IPS-NIHi11 (cell line): Measurements from ENCODE around the gene LRRC23.

ENCODE experiments used
- DNase-seq: peaks from one replicate; pipeline ENCODE4 v3.0.0; 2012; ENCODE audit warnings: mixed read lengths, low spot score

Gene LRRC23

DNA sequence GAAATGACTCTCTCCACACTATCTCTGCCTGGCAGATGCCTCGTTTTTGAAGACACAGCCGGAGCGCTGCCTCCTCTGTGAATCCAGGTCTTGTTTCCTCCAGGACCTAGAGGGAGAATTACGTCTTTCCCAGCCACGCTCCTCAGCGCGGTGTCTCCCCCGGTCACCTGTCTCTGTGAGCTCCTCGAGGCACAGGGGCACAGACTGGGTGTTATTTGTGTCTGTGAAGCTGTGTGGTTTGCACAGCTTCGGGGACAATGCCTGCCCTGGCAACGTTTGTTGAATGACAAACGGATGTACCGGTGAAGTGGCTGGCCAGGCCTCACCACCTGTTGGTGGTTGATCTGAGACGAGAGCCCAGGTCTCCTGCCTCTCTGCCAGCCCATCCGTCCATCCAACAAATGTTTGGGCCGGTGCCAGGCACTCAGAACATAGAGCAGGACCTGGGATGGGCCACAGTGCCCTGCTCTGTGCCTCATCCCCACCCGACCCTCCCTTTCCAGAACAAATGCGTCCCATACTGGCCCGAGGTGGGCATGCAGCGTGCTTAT, 52.6 kb downstream of the LRRC23 start:
- no peak for DNase-seq

DNA sequence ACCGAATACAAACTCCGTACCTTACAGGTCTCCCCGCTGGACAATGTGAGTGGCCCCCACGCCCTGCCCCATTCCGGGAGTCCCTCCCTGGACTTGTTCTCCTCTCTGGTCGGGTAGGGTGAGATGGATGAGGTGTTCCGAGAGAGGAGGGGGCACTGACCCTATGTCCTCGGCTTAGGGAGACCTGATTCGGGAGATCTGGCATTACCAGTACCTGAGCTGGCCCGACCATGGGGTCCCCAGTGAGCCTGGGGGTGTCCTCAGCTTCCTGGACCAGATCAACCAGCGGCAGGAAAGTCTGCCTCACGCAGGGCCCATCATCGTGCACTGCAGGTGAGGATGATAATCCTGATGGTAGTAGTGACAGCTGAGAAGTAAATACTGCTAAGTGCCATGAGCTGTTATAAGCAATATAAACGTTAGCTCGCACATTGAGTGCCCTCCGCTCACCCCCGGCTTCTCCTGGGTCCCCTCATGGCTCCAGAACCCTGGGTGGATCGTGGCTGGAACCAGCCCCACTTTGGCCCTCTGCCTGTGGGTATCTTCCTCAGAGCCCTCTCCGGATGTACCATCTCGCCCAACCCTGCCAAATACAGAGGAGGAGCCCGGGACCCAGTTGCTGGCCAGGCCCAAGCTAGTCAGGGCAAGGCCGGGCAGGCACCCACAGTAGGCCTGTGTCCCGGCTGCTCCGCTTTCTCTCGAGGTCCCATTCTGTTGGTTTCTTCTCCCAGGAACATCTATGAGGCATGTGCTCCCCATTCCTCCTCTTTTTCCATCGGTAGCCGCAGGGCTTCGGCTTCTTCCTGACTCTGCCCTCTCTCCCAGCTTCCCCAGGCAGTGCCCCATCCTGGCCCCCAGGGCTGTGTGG, 53.4 kb downstream of the LRRC23 start:
- no peak for DNase-seq

DNA sequence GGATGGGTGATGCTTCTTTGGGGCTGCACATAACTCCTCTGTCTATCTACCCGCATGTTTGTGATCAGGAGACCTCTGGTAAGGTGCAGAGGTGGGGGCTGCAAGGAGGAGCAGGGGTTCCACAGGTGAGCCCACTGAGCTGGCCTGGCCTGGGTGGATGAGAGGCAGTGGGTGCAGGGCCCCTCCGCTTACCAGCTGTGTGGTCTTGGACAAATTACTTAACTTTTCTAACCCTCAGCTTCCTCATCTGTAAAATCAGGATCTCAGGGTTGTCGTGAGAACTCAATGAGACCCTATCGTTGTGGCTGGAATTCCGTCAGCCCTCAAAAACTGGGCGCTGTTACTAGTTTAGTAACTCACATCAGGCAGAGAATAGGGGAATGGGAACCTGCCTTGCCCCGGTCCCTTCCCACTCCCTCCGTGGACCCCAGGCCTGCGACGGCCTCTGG, 54.0 kb downstream of the LRRC23 start:
- no peak for DNase-seq

GRCh38 chr12:6959058-6959804, 54.6 kb downstream of the LRRC23 start:
- DNase-seq: no peak

- DNase-seq: no peak
Measured at GRCh38 chr12:6959805-6960592, 55.4 kb downstream of the LRRC23 start.

DNA sequence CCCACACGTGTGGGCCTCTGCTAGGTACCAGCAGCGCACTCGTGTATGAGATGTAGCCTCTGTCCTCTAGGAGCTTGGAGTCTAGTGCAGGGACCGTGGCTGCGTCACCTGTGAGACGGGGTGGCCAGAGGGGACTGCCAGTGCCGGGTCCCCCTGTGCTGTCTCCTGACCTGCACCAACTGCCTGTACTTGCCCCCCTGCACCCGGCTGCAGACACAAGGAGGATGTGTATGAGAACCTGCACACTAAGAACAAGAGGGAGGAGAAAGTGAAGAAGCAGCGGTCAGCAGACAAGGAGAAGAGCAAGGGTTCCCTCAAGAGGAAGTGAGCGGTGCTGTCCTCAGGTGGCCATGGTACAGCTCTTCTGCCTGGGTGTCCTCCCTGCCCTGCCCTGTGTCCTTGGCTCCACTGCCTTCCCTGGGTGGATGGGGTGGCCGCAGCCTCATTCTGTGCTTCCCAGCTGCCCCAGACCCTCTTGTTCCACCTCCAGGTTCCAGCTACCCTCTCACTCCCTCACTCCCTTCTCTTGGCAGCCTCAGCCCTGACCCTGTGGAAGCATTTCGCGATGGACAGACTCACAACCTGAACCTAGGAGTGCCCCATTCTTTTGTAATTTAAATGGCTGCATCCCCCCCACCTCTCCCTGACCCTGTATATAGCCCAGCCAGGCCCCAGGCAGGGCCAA, 56.1 kb downstream of the LRRC23 start:
- DNase-seq: no peak

DNA sequence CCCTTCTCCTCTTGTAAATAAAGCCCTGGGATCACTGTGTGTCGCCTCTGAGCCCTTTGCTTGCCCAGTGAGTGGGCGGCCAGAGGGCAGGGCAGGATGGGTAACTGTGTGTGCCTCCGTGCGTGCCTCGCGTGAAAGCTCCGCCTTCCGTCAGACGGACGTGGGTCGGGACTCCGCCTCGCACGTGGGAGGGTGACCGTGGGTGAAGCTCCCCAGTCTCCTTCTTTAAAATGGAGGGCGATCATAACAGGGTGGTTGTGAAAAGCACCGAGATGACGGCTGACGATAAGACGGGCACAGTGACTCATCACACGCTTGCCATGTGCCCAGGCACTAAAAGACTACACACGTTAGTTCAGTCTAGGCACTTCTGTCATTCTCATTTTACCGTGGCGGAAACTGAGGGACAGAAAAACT, 56.7 kb downstream of the LRRC23 start:
- peak; percentile 37 for DNase-seq

GRCh38 chr12:6961695-6962284, 57.2 kb downstream of the LRRC23 start:
- DNase-seq: peak; percentile 87

DNA sequence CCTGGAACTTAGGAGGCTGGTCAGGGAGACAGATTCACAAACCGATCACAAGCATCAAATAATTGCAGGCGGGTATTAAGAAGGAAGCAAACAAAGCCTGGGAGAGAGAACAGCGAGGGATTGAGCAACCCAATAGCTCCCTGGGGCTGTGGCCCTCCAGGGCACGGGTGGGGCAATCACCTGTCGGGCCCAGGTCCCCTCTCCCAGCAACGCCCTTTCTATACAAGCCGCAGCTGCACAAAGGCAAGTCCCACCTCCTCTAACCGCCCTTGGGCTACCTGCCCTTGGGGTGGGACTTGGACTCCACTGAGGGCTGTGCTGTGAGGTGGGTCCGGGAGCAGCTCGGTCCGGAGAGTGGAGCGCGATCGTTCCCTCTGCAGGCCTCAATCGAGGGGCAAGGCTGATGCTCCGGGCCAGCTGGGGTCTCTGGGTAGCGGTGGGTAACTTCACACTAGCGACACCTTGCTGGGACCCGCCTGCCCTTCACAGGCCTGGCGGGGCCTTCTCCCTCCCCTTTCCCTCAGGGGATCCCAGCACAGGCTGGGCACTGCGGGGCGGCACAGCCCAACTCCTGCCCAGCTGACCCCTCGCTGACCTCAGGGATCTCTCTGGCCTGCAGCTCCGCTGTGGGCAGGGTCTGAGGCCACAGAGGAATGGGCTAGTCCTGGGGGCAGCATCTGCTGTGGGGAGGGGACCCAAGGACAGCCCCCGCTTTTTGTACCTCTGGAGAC, 57.8 kb downstream of the LRRC23 start:
- peak; percentile 35 for DNase-seq

DNA sequence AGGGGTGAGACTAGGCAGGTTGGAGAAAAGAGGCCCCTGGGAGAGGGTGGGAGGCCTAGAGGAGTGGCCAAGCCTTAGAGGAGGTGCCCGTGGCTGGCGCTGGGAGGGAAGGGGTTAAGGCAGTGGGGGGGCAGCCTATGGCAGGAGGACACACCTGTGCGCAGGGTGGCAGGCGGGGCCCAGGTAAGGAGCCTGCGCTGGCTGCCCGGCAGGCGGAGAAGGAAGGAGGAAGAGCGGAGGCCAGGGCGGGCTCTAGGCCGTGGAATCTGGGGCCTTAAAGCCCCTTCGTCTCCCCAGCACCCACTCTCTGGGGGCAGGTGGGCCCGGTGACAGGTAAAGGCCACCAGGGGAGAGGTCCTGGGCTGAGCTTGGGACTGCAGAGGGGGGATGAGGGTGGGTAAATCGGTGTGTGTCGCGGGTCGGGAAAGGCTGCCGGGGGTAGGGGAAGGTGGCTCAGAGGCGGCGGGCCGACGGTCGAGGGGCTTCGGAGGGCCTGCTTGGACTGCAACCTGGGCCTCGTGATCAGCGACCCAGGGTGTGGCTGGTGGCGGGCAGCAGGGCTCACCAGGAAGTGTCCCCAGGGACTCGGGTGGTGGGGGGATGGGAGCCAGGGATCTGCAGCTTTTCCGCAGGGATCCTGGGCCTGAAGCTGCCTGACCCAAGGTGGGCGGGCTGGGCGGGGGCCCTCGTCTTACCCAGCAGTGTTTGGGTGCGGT, 58.6 kb downstream of the LRRC23 start:
- peak; percentile 77 for DNase-seq
